ENCODE data around the gene TBC1D1. TPM values are rescaled to one million over a fixed set of nuclear protein-coding genes. Genes with fewer than 3 reads are reported as not detected.

TBC1D1 gene
- total RNA-seq, 2 donors from 2014 or later: 139 to 220 TPM

DNA sequence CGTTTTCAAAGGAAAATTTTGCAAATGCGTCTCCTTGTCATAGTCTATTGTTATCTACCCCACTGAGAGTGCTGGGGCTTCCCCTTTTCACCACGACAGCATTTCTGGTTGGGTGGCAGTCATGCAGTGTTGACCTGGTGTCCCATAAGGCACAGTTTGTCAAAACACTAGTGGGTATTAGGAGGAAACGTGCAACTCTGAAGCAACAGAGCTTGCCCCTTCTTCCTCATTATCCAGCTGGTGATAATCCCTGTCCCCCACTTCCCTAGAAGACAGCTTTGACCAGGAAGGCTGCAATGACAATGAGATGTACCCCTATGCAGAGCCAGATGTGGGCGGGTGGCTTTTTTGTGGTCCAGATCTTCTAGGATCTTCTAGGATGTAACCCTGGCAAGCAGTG is 1.8 kb downstream of the TBC1D1 start:
- Histone ChIP-seq H3K9me3 (no peaks in the 10 kb centered on the region), H3K4me3 (no peak overlapping the region), H3K4me1 (peaks cover 0 to 39% of the 10 kb centered on the region in 2 donors), H3K36me3 (no peaks in the 10 kb centered on the region), H3K27me3 (no peaks in the 10 kb centered on the region), H3K27ac (peak overlapping the region; percentile 95 to 97)
- no peak for TF ChIP-seq CTCF (IDR thresholded peaks at IDR 0.05)
- DNase-seq (ENCODE audit: low spot score): no peak

- H3K4me1 ChIP-seq: peaks cover 0 to 39% of the 10 kb centered on the region in 2 donors
- no peaks in the 10 kb centered on the region for H3K27me3 ChIP-seq
- H3K4me3 ChIP-seq: no peak overlapping the region
- no peak for DNase-seq (ENCODE audit: low spot score)
- no peaks in the 10 kb centered on the region for H3K36me3 ChIP-seq
- H3K27ac ChIP-seq: peak overlapping the region; percentile 95 to 97
- no peak for TF ChIP-seq CTCF (IDR thresholded peaks at IDR 0.05)
- no peaks in the 10 kb centered on the region for H3K9me3 ChIP-seq
These were observed 2.3 kb downstream of the TBC1D1 start for GRCh38 chr4:37893164-37893563.

DNA sequence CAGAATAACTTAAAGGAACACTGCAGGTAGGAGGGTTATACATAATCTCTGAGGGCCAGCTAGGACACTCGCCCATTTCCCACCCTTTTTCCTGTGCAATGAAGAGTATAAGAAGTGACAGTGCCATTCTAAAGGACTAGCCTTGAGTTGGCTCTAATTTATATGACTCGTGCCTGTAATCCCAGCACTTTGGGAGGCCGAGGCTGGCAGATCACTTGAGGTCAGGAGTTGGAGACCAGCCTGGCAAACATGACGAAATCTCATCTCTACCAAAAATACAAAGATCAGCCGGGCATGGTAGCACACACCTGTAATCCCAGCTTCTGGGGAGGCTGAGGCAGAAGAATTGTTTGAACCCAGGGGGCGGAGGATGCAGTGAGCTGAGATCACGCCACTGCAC is 4.4 kb downstream of the TBC1D1 start:
- no peaks in the 10 kb centered on the region for H3K9me3 ChIP-seq
- H3K27ac ChIP-seq: no peak overlapping the region
- no peak for DNase-seq (ENCODE audit: low spot score)
- H3K4me1 ChIP-seq: peaks cover 0 to 26% of the 10 kb centered on the region in 2 donors
- H3K36me3 ChIP-seq: no peaks in the 10 kb centered on the region
- H3K27me3 ChIP-seq: no peaks in the 10 kb centered on the region
- no peak overlapping the region for H3K4me3 ChIP-seq
- no peak for TF ChIP-seq CTCF (IDR thresholded peaks at IDR 0.05)

GRCh38 chr4:37896206-37896860 is 5.4 kb downstream of the TBC1D1 start:
- Histone ChIP-seq H3K4me1 (peaks cover 0 to 22% of the 10 kb centered on the region in 2 donors), H3K4me3 (no peak overlapping the region), H3K9me3 (no peaks in the 10 kb centered on the region), H3K36me3 (no peaks in the 10 kb centered on the region), H3K27me3 (no peaks in the 10 kb centered on the region), H3K27ac (no peak overlapping the region)
- TF ChIP-seq CTCF (IDR thresholded peaks at IDR 0.05): no peak
- no peak for DNase-seq (ENCODE audit: low spot score)

GRCh38 chr4:37902212-37902611 is 11.3 kb downstream of the TBC1D1 start:
- H3K27ac ChIP-seq: no peak overlapping the region
- H3K4me1 ChIP-seq: peaks cover 0 to 20% of the 10 kb centered on the region in 2 donors
- no peaks in the 10 kb centered on the region for H3K27me3 ChIP-seq
- no peaks in the 10 kb centered on the region for H3K9me3 ChIP-seq
- no peak for TF ChIP-seq CTCF (IDR thresholded peaks at IDR 0.05)
- H3K4me3 ChIP-seq: no peak overlapping the region
- H3K36me3 ChIP-seq: peaks cover 4% of the 10 kb centered on the region
- DNase-seq (ENCODE audit: low spot score): no peak
